CD4-positive, CD25-positive, alpha-beta regulatory T cell (primary cell): ENCODE measurements around the gene VSX1. TPM values are rescaled to one million over a fixed set of nuclear protein-coding genes. Genes with fewer than 3 reads are reported as not detected.

ENCODE experiments used
- ATAC-seq, 2 donors: fragments of 150-1000 bp; cut with Tn5 transposase; one replicate each; pipeline ENCODE4 v1.10.0; 2021; ENCODE audit warnings: low read depth in 2 of 2, moderate number of reproducible peaks in 2 of 2, moderate library complexity in 1 of 2
- DNase-seq, 3 donors: peaks; one replicate each; pipeline versions ENCODE4 v3.0.0 to v3.0.0-alpha.2; 2012 to 2022; ENCODE audit warnings: mixed read lengths in 1 of 3
- H3K27ac ChIP-seq: one replicate; pipeline ENCODE4 v1.7.0; 2013; ENCODE audit warnings: mild to moderate bottlenecking, low read length; ENCODE audit not compliant: insufficient read depth, poor library complexity, severe bottlenecking
- H3K27me3 ChIP-seq: one replicate; pipeline ENCODE4 v1.7.0; 2013; ENCODE audit warnings: low read length; ENCODE audit not compliant: control insufficient read depth, insufficient read depth
- H3K36me3 ChIP-seq: one replicate; pipeline ENCODE4 v1.7.0; 2013; ENCODE audit warnings: mild to moderate bottlenecking, low read length, moderate library complexity; ENCODE audit not compliant: control insufficient read depth, insufficient read depth
- H3K4me1 ChIP-seq: 2 replicates; pipeline ENCODE4 v1.7.0; 2013; ENCODE audit warnings: mild to moderate bottlenecking, low read length; ENCODE audit not compliant: insufficient read depth, control insufficient read depth, poor library complexity, severe bottlenecking
- H3K4me3 ChIP-seq: one replicate; pipeline ENCODE4 v1.7.0; 2013; ENCODE audit warnings: low read depth, mild to moderate bottlenecking, low read length, moderate library complexity
- H3K9me3 ChIP-seq, 2 experiments: 1 replicate in 1 of 2; 2 replicates in 1 of 2; pipeline ENCODE4 v1.7.0; 2013; ENCODE audit warnings: low read length in 2 of 2, mild to moderate bottlenecking in 1 of 2, moderate library complexity in 1 of 2; ENCODE audit not compliant: control insufficient read depth in 2 of 2
- H3K27ac Mint-ChIP-seq, 3 donors: one replicate each; pipeline ENCODE4 v1.8.0; 2020 to 2022; ENCODE audit warnings: mild to moderate bottlenecking in 3 of 3, mixed read lengths in 3 of 3, moderate library complexity in 2 of 3
- H3K27me3 Mint-ChIP-seq: one replicate; pipeline ENCODE4 v1.8.0; 2022; ENCODE audit warnings: mild to moderate bottlenecking, mixed read lengths
- H3K36me3 Mint-ChIP-seq: one replicate; pipeline ENCODE4 v1.8.0; 2020; ENCODE audit warnings: mixed read lengths
- H3K4me1 Mint-ChIP-seq, 4 donors: one replicate each; pipeline ENCODE4 v1.8.0; 2020 to 2022; ENCODE audit warnings: mixed read lengths in 4 of 4, mild to moderate bottlenecking in 1 of 4
- H3K4me3 Mint-ChIP-seq, 4 donors: one replicate each; pipeline ENCODE4 v1.8.0; 2020 to 2022; ENCODE audit warnings: mild to moderate bottlenecking in 4 of 4, mixed read lengths in 4 of 4, moderate library complexity in 3 of 4
- H3K9me3 Mint-ChIP-seq, 7 donors: one replicate each; pipeline ENCODE4 v1.8.0; 2020 to 2022; ENCODE audit warnings: mixed read lengths in 7 of 7, mild to moderate bottlenecking in 3 of 7, moderate library complexity in 2 of 7
- polyA plus RNA-seq, 4 donors: library from polyadenylated mRNA; unstranded; fragments of 300-500 nt; fragmentation: Illumina TruSeq; gene quantifications; one replicate each; pipeline ENCODE4 v1.2.3, GENCODE V29; 2021
- total RNA-seq: library from RNA; stranded (reverse); gene quantifications from one replicate; pipeline ENCODE4 v1.2.3, GENCODE V29; 2022

Gene VSX1
- total and polyA plus RNA-seq, 5 donors from 2014 or later, result not detected

DNA sequence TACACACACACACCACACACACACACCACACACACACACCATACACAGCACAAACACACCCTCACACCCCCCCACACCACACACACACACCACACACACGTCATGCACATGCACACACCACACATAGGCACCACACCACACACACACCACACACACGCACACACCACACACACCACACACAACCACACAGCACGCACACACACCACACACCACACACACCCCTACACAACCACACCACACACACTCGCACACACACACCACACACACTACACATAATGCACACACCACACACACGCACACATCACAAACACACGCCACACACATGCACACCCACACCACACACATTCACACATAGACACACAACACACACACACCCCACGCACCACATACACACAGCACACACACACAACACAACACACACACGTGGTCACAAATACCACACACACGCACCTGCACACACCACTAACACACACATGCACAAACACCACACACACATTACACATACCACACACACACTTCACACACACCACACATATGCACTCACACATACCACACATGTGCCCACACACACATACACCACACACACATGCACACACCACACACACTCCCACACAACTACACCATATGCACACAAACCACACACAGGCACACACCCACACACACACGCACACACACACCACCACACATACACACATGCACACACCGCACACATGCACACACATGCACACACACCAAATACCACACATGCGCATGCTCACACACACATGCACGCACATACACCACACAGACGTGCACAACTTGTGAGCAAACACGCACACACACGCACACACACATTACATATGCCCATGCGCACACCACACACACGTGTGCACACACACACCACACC is 14.6 kb downstream of the VSX1 start:
- H3K4me1 Mint-ChIP-seq, result peaks cover 0 to 6% (median 2%) of the 10 kb centered on the region in 4 donors
- no peak overlapping the region for H3K4me3 ChIP-seq
- H3K4me3 Mint-ChIP-seq, result no peak overlapping the region
- no peaks in the 10 kb centered on the region for H3K9me3 ChIP-seq
- no peaks in the 10 kb centered on the region for H3K36me3 Mint-ChIP-seq
- peaks cover 6% of the 10 kb centered on the region for H3K4me1 ChIP-seq
- H3K27ac ChIP-seq, result no peak overlapping the region
- no peak for DNase-seq
- no peak overlapping the region for H3K27ac Mint-ChIP-seq
- H3K27me3 ChIP-seq, result peaks cover 17% of the 10 kb centered on the region
- no peak for ATAC-seq
- H3K27me3 Mint-ChIP-seq, result peaks cover 48% of the 10 kb centered on the region
- no peaks in the 10 kb centered on the region for H3K9me3 Mint-ChIP-seq
- H3K36me3 ChIP-seq, result no peaks in the 10 kb centered on the region

DNA sequence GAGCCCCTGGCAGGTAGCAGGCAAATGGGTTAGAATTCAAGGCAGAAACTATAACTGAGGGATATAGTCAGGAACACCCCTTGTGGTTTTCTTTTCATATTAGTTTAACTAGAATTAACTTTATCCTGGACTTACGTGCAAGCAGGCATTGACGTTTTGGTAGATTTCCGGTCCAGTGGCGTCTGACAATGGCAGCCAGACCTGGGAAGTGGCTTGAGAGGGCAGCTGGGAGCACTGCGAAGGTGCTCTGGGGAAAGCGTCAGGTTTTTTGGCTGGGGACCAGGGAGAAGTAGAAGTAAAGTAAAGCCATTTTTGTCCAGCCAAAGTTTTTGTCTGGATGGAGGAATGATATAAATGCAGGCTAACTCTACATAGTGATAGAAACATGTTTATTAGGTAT is 15.6 kb downstream of the VSX1 start:
- Mint-ChIP-seq H3K27ac (no peak overlapping the region), H3K27me3 (peaks cover 44% of the 10 kb centered on the region)

GRCh38 chr20:25065625-25066338 is 16.2 kb downstream of the VSX1 start:
- Histone ChIP-seq H3K27me3 (peaks cover 6% of the 10 kb centered on the region), H3K36me3 (no peaks in the 10 kb centered on the region), H3K9me3 (no peaks in the 10 kb centered on the region), H3K27ac (no peak overlapping the region), H3K4me1 (peaks cover 6% of the 10 kb centered on the region), H3K4me3 (no peak overlapping the region)
- Mint-ChIP-seq H3K4me1 (peaks cover 0 to 12% (median 4%) of the 10 kb centered on the region in 4 donors), H3K27ac (no peak overlapping the region), H3K4me3 (no peak overlapping the region), H3K36me3 (no peaks in the 10 kb centered on the region), H3K9me3 (no peaks in the 10 kb centered on the region), H3K27me3 (peaks cover 40% of the 10 kb centered on the region)
- peak; percentile 73 to 78 for ATAC-seq
- DNase-seq, result peak; percentile 48 to 83 (median 74)

More for the DNA sequence above, 15.6 kb downstream of the VSX1 start:
- H3K4me1 ChIP-seq, result peaks cover 6% of the 10 kb centered on the region
- no peak overlapping the region for H3K27ac ChIP-seq
- ATAC-seq, result no peak
- DNase-seq, result no peak
- no peak overlapping the region for H3K4me3 ChIP-seq
- Mint-ChIP-seq H3K9me3 (no peaks in the 10 kb centered on the region), H3K36me3 (no peaks in the 10 kb centered on the region), H3K4me1 (peaks cover 0 to 9% (median 2%) of the 10 kb centered on the region in 4 donors), H3K4me3 (no peak overlapping the region)
- H3K27me3 ChIP-seq, result peaks cover 8% of the 10 kb centered on the region
- no peaks in the 10 kb centered on the region for H3K36me3 ChIP-seq
- no peaks in the 10 kb centered on the region for H3K9me3 ChIP-seq

DNA sequence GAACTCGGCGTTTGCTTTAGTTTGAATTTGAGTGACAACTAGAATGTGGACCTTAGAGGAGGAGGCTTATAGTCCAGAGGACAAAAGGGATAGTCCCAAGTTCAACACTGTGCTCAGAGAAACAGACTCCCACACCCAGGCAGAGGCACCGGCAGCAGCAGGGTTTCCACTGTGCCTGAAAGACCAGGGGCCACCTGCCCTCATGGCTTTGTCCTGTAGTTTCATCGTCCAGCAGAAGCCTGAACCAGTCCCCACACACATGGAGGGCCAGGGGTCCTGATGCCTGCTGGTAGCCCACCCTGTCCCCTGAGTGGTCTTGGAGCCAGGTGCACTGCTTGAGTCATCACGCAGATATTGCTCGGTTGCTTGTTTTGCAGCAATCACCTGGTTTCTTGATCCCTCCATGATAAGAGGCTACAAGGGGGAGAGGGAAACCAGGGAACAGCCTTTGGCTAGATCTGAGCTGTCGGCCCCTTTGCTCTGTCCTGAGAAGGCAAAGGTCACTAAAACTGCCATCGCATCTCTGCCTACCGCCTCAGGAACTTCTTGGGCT is 16.8 kb downstream of the VSX1 start:
- no peaks in the 10 kb centered on the region for H3K9me3 Mint-ChIP-seq
- no peak overlapping the region for H3K27ac Mint-ChIP-seq
- DNase-seq, result no peak
- H3K27ac ChIP-seq, result no peak overlapping the region
- no peaks in the 10 kb centered on the region for H3K36me3 ChIP-seq
- peaks cover 6% of the 10 kb centered on the region for H3K27me3 ChIP-seq
- peaks cover 6% of the 10 kb centered on the region for H3K4me1 ChIP-seq
- ATAC-seq, result no peak
- peaks cover 3% of the 10 kb centered on the region for H3K36me3 Mint-ChIP-seq
- peaks cover 0 to 12% (median 6%) of the 10 kb centered on the region in 4 donors for H3K4me1 Mint-ChIP-seq
- no peak overlapping the region for H3K4me3 ChIP-seq
- peaks cover 34% of the 10 kb centered on the region for H3K27me3 Mint-ChIP-seq
- no peak overlapping the region for H3K4me3 Mint-ChIP-seq
- H3K9me3 ChIP-seq, result no peaks in the 10 kb centered on the region

- H3K4me1 ChIP-seq, result peaks cover 6% of the 10 kb centered on the region
- H3K27me3 ChIP-seq, result peaks cover 6% of the 10 kb centered on the region
- peaks cover 0 to 13% (median 6%) of the 10 kb centered on the region in 4 donors for H3K4me1 Mint-ChIP-seq
- H3K27ac ChIP-seq, result no peak overlapping the region
- H3K27me3 Mint-ChIP-seq, result peaks cover 29% of the 10 kb centered on the region
- DNase-seq (no peak), ATAC-seq (no peak)
- H3K9me3 ChIP-seq, result no peaks in the 10 kb centered on the region
- peaks cover 3% of the 10 kb centered on the region for H3K36me3 Mint-ChIP-seq
- peak overlapping the region in 1 of 3 donors; percentile 43 for H3K27ac Mint-ChIP-seq
- H3K4me3 Mint-ChIP-seq, result peak overlapping the region in 1 of 4 donors; percentile 53
- H3K9me3 Mint-ChIP-seq, result no peaks in the 10 kb centered on the region
- no peak overlapping the region for H3K4me3 ChIP-seq
- H3K36me3 ChIP-seq, result no peaks in the 10 kb centered on the region
Measured at GRCh38 chr20:25064561-25065071, 17.3 kb downstream of the VSX1 start.

DNA sequence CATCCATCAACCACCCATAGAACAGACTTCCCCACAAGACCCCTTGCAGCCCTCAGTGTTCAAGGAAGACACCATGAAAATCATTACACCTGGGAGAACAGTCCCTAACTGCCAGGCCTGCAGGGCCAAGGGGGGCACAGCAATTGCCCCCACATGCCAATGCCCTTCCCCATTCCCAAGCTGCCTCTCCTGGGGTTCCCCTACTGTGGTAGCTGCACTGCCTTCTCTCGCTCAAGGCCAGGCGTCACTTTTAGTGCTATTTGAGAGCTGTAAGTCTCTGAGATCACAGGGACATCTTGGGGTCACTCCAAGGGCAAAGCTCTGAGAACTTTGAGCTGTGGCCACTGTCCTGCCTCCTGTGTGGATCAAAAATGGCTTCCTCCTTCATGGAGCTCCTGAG is 18.0 kb downstream of the VSX1 start:
- H3K27me3 ChIP-seq, result peaks cover 2% of the 10 kb centered on the region
- ATAC-seq (no peak), DNase-seq (no peak)
- no peak overlapping the region for H3K27ac Mint-ChIP-seq
- no peaks in the 10 kb centered on the region for H3K9me3 ChIP-seq
- no peak overlapping the region for H3K4me3 ChIP-seq
- peaks cover 3% of the 10 kb centered on the region for H3K36me3 Mint-ChIP-seq
- peaks cover 28% of the 10 kb centered on the region for H3K27me3 Mint-ChIP-seq
- H3K4me1 ChIP-seq, result peaks cover 13% of the 10 kb centered on the region
- H3K4me1 Mint-ChIP-seq, result peaks cover 0 to 19% (median 9%) of the 10 kb centered on the region in 4 donors
- H3K4me3 Mint-ChIP-seq, result no peak overlapping the region
- H3K36me3 ChIP-seq, result no peaks in the 10 kb centered on the region
- no peak overlapping the region for H3K27ac ChIP-seq
- no peaks in the 10 kb centered on the region for H3K9me3 Mint-ChIP-seq

- peaks cover 3% of the 10 kb centered on the region for H3K36me3 Mint-ChIP-seq
- peak overlapping the region in 1 of 4 donors; percentile 59 for H3K4me3 Mint-ChIP-seq
- no peak overlapping the region for H3K27ac ChIP-seq
- no peak for ATAC-seq
- no peak overlapping the region for H3K4me3 ChIP-seq
- peaks cover 0 to 23% (median 11%) of the 10 kb centered on the region in 4 donors for H3K4me1 Mint-ChIP-seq
- peaks cover 28% of the 10 kb centered on the region for H3K27me3 Mint-ChIP-seq
- H3K4me1 ChIP-seq, result peaks cover 17% of the 10 kb centered on the region
- H3K27ac Mint-ChIP-seq, result no peak overlapping the region
- H3K27me3 ChIP-seq, result peaks cover 2% of the 10 kb centered on the region
- DNase-seq, result no peak
- H3K36me3 ChIP-seq, result no peaks in the 10 kb centered on the region
- H3K9me3 ChIP-seq, result no peaks in the 10 kb centered on the region
- no peaks in the 10 kb centered on the region for H3K9me3 Mint-ChIP-seq
Measured at GRCh38 chr20:25063546-25063945, 18.4 kb downstream of the VSX1 start.
